Measurements from ENCODE around the gene SPDYE6.
A peak's percentile ranks its signal among the peaks of the same experiment; 100 is the strongest.

The SPDYE6 gene

DNA sequence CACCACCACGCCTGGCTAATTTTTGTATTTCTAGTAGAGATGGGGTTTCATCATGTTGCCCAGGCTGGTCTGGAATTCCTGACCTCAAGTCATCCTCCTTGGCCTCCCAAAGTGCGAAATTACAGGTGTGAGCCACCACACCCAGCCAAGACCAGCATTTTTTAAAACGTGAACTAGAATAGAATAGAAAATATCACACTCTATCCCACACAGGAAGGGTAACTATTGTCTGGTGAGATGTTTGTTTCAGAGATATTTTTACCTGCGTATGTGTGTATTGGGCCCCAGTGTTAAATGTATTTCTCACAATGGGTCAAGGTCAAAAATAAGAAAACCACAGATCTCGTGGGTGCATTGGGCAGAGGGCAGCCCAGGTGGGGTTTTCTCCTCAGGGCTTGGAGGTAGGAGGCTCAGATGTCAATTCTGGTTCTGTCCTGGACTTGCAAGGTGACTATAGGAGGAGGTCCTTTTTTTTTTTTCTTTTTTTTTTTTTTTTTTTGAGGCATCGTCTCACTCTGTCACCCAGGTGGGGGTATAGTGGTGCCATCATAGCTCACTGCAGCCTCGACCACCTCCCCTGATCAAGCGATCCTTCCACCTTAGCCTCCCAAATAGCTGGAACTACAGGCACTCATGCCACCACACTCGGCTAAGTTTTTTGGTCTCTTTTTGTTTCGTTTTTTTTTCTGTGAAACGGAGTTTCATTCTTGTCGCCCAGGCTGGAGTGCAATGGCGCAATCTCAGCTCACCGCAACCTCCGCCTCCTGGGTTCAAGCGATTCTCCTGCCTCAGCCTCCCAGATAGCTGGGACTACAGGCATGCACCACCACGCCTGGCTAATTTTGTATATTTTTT is 50.6 kb downstream of the SPDYE6 start:
- no peaks in the 10 kb centered on the region for H3K9me2 ChIP-seq (replicated peaks; ENCODE audit: insufficient read depth, low read length)
- H3K4me2 ChIP-seq (ENCODE audit: low read depth, low read length), result peak overlapping the region; percentile 84
- 0 out of 2 replicates have a peak, but pooled peaks cover 7% of the 10 kb centered on the region for H3K36me3 ChIP-seq (replicated peaks; ENCODE audit: insufficient read depth, low read length)
- H3K4me1 ChIP-seq (ENCODE audit: low read length), result peaks cover 62% of the 10 kb centered on the region
- no peaks in the 10 kb centered on the region for H4K20me1 ChIP-seq (ENCODE audit: insufficient read depth, low read length)
- no peaks in the 10 kb centered on the region for H3K27me3 ChIP-seq (replicated peaks; ENCODE audit: insufficient read depth, low read length)
- TF ChIP-seq, protein P1, sequence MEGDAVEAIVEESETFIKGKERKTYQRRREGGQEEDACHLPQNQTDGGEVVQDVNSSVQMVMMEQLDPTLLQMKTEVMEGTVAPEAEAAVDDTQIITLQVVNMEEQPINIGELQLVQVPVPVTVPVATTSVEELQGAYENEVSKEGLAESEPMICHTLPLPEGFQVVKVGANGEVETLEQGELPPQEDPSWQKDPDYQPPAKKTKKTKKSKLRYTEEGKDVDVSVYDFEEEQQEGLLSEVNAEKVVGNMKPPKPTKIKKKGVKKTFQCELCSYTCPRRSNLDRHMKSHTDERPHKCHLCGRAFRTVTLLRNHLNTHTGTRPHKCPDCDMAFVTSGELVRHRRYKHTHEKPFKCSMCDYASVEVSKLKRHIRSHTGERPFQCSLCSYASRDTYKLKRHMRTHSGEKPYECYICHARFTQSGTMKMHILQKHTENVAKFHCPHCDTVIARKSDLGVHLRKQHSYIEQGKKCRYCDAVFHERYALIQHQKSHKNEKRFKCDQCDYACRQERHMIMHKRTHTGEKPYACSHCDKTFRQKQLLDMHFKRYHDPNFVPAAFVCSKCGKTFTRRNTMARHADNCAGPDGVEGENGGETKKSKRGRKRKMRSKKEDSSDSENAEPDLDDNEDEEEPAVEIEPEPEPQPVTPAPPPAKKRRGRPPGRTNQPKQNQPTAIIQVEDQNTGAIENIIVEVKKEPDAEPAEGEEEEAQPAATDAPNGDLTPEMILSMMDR (IDR thresholded peaks at IDR 0.05; ENCODE audit: low read length), result no peak
- no peak for TF ChIP-seq EZH2phosphoT487 (IDR thresholded peaks at IDR 0.05; ENCODE audit: low read length)
- TF ChIP-seq EZH2 (optimal IDR thresholded peaks at IDR 0.05; ENCODE audit: low read depth, low read length), result no peak
- peak overlapping the region; percentile 86 for H3K9ac ChIP-seq (ENCODE audit: low read length)
- H3K79me2 ChIP-seq (ENCODE audit: low read length), result peaks cover 76% of the 10 kb centered on the region
- peak; percentile 97 for DNase-seq
- no peaks in the 10 kb centered on the region for H3K9me3 ChIP-seq (replicated peaks; ENCODE audit: insufficient read depth, low read length)
- no peak overlapping the region for H2AFZ ChIP-seq (ENCODE audit: low read length)
- no peak overlapping the region; the same call in 1 of the 2 replicates for H3K4me3 ChIP-seq (ENCODE audit: low read length)
- peak overlapping the region; percentile 99 for H3K27ac ChIP-seq (ENCODE audit: low read length)
- peaks cover 50% of the 10 kb centered on the region for H3F3A ChIP-seq (ENCODE audit: insufficient read depth, low read length)

DNA sequence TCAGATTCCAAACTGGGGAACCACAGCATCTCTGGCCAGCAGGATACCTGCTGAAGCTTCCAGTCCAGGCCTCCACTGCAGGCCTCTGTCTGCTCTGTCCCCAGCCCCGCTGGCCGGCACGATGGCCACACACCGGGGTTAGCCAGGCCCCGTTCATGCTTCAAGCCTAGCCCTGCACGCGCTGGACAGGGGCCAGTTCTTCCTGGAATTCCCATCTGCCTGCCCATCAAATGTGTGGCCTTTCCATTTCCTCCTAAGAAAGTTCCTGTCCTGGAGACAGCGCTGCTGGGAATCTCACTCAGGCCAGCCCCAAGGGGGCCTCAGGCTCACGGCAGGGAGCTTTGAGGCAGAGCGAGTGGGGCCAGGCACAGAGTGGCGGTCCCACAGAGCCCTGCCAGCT is 51.6 kb downstream of the SPDYE6 start:
- Histone ChIP-seq H3K79me2 (ENCODE audit: low read length) (peaks cover 76% of the 10 kb centered on the region), H3K27me3 (replicated peaks; ENCODE audit: insufficient read depth, low read length) (no peaks in the 10 kb centered on the region), H3F3A (ENCODE audit: insufficient read depth, low read length) (peaks cover 50% of the 10 kb centered on the region), H3K4me1 (ENCODE audit: low read length) (peaks cover 57% of the 10 kb centered on the region), H2AFZ (ENCODE audit: low read length) (no peak overlapping the region), H3K4me3 (ENCODE audit: low read length) (no peak overlapping the region), H3K9me3 (replicated peaks; ENCODE audit: insufficient read depth, low read length) (no peaks in the 10 kb centered on the region), H4K20me1 (ENCODE audit: insufficient read depth, low read length) (no peaks in the 10 kb centered on the region), H3K36me3 (replicated peaks; ENCODE audit: insufficient read depth, low read length) (0 out of 2 replicates have a peak, but pooled peaks cover 10% of the 10 kb centered on the region), H3K9ac (ENCODE audit: low read length) (no peak overlapping the region), H3K27ac (ENCODE audit: low read length) (peak overlapping the region; percentile 99), H3K9me2 (replicated peaks; ENCODE audit: insufficient read depth, low read length) (no peaks in the 10 kb centered on the region), H3K4me2 (ENCODE audit: low read depth, low read length) (no peak overlapping the region)
- TF ChIP-seq EZH2phosphoT487 (IDR thresholded peaks at IDR 0.05; ENCODE audit: low read length) (no peak), EZH2 (optimal IDR thresholded peaks at IDR 0.05; ENCODE audit: low read depth, low read length) (no peak)
- TF ChIP-seq, protein P1 (IDR thresholded peaks at IDR 0.05; ENCODE audit: low read length), result no peak
- no peak for DNase-seq

DNA sequence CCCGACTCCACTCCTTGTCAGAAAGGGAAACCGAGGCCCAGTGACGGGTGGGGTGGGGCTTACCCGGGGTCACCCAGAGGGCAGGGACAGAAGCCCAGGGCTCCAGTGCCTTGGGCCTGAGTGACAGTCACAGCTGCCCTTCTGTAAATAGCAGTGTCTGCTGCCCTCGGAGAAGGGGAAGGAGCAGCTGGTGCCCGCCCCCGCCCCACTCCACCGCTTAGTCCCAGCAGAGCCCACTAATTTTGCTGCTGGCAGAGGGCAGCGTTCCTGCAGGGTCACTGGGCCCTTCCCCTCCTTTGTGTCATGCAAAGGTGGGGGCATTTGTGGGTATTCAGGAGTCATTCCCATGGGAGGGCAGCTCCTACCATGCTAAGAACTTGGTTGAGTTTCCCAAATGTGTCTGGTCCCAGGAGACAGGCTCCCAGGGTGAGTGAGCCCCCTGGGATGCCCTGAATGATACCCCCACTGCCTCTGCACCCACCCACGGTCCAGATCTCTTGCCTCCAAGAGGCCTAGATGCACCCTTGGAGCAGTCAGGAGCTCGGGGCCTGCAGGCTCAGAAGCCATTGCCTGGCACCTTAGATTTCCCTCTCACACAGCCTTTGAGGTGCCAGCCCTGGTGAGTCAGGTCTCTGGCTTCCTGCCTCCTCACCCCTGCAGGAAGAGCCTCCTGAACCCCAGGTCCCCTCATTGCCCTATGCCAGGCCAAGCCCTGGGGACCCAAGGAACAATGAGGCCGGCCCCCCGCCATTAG is 52.4 kb downstream of the SPDYE6 start:
- no peaks in the 10 kb centered on the region for H3K9me3 ChIP-seq (replicated peaks; ENCODE audit: insufficient read depth, low read length)
- 0 out of 2 replicates have a peak, but pooled peaks cover 11% of the 10 kb centered on the region for H3K36me3 ChIP-seq (replicated peaks; ENCODE audit: insufficient read depth, low read length)
- peaks cover 52% of the 10 kb centered on the region for H3K4me1 ChIP-seq (ENCODE audit: low read length)
- no peak overlapping the region for H3K4me2 ChIP-seq (ENCODE audit: low read depth, low read length)
- peaks cover 74% of the 10 kb centered on the region for H3K79me2 ChIP-seq (ENCODE audit: low read length)
- H3K9me2 ChIP-seq (replicated peaks; ENCODE audit: insufficient read depth, low read length), result no peaks in the 10 kb centered on the region
- peak overlapping the region; percentile 99 for H3K27ac ChIP-seq (ENCODE audit: low read length)
- TF ChIP-seq EZH2 (optimal IDR thresholded peaks at IDR 0.05; ENCODE audit: low read depth, low read length) (no peak), EZH2phosphoT487 (IDR thresholded peaks at IDR 0.05; ENCODE audit: low read length) (no peak)
- TF ChIP-seq, protein P1 (IDR thresholded peaks at IDR 0.05; ENCODE audit: low read length), result no peak
- H4K20me1 ChIP-seq (ENCODE audit: insufficient read depth, low read length), result no peaks in the 10 kb centered on the region
- no peak overlapping the region for H3K4me3 ChIP-seq (ENCODE audit: low read length)
- DNase-seq, result no peak
- no peak overlapping the region for H2AFZ ChIP-seq (ENCODE audit: low read length)
- no peaks in the 10 kb centered on the region for H3K27me3 ChIP-seq (replicated peaks; ENCODE audit: insufficient read depth, low read length)
- peaks cover 50% of the 10 kb centered on the region for H3F3A ChIP-seq (ENCODE audit: insufficient read depth, low read length)
- H3K9ac ChIP-seq (ENCODE audit: low read length), result peak overlapping the region; percentile 3; the same call in 1 of the 2 replicates

Measured in MM.1S (cell line).